GM18520 (cell line): ENCODE measurements around the gene GAS2L1.

Source experiments
- ATAC-seq: cut with Tn5 transposase; IDR thresholded peaks from one replicate; pipeline ENCODE4 v1.9.1; 2021; ENCODE audit not compliant: unreplicated experiment

Gene GAS2L1

DNA sequence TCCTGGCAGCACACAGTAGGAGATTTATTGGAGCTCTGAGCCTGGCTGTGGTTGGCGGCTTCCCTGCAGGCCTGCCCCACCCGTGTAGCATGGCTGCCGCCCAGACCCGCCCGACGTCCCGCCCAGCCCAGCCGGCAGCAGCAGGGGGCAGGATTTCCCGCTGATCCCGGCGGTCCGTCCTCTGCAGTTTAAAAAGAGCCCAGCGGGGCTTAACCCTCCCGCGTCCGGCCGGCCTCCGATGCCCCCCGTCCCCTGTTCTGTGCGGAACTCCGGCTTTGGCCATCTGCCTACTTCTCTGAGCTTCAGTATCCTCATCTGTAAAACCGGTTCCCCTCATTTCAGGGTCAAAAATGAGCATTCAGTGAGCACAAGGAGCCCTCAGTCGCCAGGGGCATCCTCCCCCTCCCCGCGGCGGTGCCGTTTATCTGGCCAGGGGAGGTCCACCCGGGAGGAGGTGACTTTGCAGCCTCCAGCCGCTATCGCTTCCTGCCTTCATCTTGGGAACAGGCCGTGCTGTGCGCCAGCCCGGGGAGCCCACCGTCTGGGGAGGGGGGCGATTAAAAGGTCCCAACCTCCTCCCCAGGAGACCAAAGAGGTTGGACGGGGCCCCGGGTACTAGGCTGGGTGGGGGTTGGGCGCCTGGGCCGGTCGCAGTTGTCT lies at the start of gene GAS2L1:
TSS of gene GAS2L1 (plus strand) at position 476 of the 660 bp plus-strand sequence. CDS start 1,456 bp downstream, outside the sequence.
- no peak for ATAC-seq

DNA sequence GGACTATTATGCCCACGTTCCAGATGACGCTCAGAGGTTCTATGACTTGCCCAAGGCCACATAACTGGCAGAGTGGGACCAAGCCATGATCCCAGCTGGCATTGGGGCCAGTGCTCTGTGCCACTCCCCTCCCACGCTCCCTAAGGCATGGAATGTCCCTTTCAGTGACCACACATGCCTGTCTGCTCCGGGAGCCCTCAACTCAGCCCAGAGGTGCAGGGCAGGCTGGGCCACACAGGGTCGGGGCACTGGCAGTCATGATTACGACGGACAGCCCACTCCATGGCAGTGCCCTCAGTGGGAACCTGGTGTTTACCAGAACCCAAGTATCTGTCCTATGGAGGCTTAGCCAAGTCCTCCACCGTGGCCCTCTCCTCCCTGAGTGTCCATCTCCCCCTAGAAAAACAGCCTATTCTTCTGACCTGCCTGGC lies 48.7 kb upstream of the GAS2L1 start:
- ATAC-seq = no peak

DNA sequence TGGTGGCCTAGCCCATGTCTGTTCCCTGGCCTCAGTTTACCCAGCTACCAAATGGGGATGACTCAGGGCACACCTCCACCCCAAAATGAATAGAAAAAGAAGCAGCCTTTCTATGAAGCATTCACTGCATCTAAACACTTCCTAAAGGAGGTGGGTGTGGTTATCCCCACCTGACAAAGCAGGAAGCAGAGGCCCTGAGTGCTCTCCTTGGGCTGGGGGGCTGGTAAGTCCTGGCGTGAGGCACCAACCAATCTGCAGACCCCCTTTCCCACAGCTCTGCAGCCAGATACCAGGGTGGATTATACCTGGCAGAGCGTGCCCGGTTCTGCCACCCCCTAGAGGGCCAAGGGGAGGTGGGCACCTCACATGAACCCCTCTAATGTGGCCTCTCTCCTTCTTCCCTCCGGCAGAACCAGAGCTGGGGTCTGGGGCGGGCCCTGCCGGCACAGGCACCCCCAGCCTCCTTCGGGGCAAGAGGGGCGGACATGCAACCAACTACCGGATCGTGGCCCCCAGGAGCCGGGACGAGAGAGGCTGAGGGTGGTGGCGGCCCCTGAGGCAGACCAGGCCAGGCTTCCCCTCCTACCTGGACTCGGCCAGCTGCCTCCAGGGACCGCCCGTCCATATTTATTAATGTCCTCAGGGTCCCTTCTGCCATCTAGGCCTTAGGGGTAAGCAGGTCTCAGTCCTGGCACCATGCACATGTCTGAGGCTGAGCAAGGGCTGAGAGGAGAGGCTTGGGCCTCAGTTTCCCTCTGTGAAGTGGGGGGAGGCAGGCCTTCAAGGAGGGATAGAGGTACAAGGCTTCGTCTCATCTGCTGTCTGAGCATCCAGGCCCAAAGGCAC lies 47.8 kb upstream of the GAS2L1 start:
- no peak for ATAC-seq

DNA sequence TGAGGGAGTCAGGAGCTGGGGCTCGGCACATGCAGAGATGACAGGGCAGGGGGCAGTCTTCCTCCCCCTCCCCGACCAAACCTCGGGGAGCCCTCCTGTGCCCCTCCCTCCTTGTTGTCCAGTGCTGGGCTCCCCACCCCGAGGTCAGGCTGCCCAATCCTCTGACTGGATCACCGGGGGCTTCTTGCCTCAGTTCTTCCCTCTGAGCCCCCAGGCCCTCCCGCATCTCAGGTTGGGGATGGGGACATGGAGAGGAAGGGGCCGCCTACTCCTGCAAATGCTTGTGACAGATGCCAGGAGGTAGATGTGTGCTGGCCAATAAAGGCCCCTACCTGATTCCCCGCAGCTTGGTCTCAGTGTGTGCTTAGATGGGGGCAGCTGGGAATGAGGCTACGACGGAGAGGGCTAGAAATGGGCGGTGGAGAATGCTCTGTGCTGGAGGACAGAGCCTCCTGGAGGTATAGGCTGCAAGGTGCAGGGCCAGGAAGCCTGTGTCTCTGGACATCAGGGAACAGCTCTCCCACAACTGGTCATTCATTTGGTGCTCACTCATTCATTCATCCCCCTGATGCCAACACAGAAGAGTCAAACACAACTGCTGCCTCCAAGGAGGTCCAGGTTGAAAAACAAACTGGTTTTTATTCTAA lies 47.1 kb upstream of the GAS2L1 start:
- no peak for ATAC-seq

DNA sequence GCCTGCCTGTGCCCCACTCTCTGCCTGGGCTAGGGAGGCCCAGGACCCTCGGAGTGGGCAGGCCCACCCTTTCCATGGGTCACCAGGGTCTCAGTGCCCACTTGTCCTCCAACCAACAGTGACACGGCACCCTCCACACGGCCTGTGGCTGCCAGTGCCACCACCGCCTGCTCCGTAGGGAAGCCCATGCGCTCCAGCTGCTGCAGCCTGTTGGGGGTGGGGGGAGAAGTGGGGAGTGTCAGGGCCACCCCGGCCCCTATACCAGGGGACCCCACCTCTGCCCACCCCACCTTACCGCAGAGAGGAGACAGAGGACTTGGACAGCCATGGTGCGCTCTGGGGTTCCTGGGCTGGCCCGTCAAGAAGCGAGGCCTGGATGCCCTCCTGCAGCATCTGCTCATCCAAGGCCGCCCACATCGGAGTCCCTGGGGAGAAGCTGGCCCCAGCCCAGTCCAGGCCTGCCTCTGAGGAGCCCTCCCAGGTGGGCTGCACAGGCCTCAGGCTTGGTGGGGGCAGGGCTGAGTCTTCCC lies 46.4 kb upstream of the GAS2L1 start:
- no peak for ATAC-seq

DNA sequence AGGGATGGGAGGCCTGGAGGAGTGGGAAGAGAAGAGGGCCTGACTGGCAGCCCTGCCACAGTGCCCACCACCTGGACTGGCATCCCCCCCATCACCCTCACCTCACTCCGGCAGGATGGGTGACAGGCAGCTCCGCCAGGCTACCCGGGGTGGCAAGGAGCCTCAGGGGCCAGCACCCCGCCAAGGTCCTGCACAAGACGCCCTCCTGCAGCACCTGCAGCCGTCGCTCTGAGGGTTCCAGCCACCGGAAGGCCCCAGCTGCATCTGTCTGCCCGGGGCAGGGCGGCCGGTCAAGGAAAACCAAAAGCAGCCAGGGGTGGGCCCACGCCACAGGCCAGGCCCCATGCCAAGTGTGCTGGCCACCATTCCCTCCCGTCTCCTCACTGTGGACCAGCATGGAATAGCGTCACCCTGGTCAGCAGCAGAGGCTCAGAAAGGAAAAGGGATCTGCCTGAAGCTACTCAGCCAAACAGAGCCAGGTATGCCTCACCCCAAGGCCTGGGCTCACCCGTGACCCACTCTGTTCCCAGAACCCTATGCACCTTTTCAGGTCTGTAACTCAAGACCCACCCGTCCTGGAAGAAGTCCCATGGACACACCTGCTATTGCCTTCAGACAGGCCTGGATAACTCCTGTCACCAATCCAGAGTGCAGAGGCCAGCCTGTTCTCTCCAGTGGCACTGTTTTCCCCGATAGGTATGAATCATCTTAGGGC lies 45.7 kb upstream of the GAS2L1 start:
- ATAC-seq = no peak

DNA sequence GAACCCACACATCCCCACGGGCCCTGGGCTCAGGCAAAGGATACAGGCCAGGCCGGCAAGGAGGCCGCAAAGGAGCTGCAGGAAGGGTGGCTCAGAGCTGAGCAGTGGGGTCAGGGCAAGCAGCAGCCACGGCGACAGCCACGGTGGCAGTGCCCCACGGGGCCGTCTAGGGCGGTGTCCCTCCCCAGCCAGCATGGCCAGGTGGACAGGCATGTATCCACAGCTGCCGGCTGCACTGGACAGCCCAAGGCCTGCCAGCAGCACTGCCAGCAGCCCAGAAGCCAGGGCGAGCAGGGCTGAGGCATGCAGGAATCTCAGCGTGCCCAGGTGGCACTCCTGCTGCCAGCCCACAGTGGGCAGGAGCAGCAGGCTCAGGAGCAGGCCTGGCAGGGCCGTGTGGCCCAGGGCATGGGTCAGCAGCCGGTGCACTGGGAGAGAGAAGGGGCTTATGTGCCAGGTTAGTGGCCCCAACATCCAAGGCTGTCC lies 42.6 kb upstream of the GAS2L1 start:
- ATAC-seq = no peak

DNA sequence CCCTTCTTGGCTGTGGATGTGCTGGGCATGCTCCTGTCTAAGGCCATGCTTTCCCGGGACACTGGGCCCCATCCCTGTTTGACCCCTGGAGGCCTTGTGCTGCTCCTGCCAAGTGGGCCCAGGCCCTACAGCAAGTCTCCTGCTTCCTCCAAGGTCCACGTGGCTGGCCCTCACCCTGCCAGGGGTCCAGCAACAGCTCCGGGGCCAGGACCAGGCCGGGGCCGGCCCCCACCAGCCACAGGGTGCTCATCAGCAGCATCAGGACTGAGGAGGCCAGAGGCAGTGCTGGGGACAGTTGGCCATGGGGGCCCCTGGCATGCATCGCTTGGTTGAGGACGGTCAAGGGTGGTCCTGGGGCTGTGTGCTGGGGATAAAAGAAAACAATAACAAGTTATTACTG lies 41.1 kb upstream of the GAS2L1 start:
- no peak for ATAC-seq

DNA sequence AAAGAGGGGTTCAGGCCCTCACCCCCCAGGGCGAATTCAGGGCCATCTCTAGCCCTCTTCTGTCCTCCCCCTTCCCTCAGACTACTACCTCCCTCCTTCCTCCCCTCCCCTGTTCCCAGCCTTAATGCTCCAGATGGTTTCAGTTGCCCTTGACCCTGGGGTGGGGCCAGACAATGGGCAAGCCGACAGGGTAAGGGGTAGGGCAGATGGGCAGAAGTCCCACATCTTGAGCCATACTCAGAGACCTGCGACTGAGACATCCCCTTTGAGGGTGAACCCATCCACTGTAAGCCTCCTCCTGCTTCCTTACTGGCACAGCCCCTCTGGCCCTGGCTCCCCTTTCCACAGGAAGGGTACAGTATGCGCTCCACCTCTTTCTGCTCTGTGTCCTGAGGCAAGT lies 40.5 kb upstream of the GAS2L1 start:
- no peak for ATAC-seq

DNA sequence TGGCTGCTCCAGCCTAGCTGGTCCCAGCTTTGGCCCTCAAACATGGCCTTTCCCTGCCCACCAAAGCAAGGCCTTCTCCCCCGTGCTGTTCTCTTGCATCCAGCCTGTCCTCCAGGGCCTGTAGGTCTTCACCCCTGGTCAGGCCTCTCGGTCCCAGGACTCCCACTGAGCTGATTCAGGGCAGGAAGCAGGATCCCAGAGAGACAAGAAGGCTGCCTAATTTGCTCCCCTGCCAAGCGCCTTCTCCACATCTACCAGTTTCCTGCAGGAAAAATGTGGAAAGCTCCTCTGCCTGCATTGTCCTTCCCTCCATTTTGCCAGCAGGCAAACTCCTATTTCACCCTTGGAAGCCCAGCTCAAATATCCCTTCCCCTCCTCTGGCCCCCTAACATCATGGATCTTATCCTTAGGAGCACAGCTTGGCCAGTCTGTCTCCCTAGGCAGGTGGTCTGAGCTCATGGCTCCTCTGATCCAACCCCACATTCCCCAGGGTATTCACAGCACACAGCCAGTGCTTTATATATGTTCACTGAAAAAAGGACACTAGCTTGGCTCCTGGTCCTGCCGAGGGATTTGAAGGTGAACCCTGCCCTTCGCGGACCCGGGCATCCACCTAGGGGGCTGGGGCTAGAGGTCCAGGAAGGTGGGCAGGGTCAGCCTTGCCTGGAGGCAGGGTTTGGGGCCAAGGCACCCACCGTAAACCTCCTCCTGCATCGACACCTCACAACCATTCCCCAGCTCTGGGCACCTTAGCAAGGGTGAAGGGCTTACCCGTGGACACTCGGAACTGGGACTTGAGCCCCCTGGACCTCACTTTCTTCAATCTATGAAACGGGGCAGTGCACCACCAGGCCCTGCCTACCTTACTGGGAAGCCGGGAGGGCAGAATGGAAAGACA lies 39.6 kb upstream of the GAS2L1 start:
- no peak for ATAC-seq

DNA sequence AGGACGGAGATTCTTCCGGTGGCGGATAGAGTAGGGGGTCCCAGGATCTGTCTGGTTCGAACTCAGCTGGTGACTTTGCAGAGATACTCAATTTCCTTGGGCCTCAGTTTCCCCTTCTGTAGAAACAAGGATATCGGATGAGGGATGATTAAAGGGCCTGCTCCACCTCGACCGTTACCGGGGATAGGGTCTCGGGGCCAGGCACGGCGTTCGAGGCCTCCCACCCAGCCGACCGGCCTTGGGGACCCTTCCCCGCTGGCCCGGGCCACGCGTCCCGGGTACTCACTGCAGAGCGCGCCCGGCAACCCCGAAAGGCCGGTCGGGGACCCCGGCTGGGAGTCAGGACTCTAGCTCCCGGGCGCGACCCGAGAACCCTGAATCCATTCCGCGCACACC lies 39.0 kb upstream of the GAS2L1 start:
- no peak for ATAC-seq

DNA sequence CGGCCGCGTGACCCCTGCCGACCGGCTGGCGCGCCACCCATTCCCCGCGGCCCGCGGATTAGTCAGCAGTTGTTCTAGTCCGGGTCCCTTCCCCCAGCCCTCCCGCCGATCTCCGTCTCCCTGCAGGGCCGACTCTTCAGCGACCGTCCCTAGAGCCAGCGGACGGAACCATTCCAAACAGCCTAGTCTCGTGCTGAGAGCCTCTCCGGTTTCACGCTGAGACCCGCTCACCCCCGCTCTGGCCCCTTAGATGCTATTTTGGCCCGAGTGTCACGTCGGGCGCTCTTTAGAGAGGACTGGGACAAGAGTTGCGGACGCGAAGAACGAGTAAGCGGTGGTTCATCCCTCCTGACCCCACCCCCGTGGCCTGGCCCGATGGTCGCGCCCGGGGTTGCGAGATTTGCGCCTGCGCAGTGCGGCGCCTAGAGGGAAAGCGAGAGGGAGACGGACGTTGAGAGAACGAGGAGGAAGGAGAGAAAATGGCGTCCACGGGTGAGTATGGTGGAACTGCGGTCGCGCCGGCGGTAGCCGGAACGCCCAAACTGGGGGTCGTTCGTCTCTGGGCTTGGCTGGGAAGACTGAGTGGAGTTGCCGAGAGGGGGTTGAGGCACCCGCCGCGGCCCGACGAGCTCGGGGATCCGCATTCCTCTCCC lies 38.5 kb upstream of the GAS2L1 start, which contains the start of the genes EWSR1 and RHBDD3:
TSS of gene EWSR1 (plus strand) at position 411 of the 653 bp plus-strand sequence. CDS start at position 480, 69 bp downstream.
TSS of gene RHBDD3 (minus strand) at position 124 of the 653 bp plus-strand sequence. CDS start 2,355 bp downstream, outside the sequence.
- peak; percentile 54 for ATAC-seq

DNA sequence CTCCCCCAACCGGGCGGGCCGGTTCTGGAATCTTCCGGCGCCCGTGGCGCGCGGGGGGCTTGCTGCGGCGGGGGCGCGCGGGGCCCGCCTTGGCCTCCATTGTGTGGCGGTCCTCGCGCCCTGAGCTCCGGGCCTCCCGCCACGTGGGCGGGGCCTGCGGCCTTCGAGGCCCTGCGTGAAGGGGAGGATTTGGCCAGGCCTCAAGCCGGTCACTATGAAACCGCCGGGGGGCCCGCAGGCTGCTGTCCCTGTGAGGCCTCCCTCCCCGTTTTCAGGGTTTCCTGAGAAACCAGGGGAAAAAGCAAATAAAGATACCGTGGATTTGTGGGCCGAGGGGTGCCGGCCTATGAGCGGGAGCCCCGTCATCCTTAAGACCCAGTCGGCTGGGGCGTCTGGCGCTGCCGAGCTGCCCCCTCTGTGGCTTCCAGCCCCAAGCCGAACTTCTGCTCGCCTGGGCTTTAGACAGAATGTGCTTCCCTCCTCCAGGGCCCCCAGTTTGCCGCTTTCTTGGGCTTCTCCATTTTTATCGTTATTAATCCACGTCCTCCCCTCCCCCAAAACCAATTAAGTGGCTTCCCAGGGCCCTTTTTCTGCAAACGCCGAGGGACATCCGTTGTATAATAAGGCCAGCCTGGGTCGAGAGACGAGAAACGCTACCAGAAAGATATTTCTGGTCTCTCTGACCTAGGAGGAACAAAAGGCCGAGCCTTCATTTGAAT lies 37.8 kb upstream of the GAS2L1 start:
- ATAC-seq = peak; percentile 19

DNA sequence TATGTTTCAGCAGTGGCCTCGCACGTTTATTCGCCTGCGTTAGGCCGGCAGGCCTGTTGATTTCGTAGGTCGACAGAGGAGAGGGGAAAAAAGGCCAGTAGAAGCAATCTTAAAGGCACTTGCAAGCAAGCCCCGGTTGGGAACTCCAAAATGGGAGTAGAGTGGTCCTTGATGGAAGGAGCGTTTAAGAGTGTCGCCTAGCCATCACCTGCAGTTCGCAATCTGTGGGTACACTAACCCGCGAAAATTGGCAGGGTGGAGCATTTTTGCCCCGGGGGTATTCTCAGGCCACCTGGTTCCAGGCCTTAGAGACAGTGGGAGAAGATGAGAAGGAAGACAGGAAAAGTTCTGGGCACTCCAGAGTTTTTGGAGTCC lies 37.2 kb upstream of the GAS2L1 start:
- no peak for ATAC-seq

DNA sequence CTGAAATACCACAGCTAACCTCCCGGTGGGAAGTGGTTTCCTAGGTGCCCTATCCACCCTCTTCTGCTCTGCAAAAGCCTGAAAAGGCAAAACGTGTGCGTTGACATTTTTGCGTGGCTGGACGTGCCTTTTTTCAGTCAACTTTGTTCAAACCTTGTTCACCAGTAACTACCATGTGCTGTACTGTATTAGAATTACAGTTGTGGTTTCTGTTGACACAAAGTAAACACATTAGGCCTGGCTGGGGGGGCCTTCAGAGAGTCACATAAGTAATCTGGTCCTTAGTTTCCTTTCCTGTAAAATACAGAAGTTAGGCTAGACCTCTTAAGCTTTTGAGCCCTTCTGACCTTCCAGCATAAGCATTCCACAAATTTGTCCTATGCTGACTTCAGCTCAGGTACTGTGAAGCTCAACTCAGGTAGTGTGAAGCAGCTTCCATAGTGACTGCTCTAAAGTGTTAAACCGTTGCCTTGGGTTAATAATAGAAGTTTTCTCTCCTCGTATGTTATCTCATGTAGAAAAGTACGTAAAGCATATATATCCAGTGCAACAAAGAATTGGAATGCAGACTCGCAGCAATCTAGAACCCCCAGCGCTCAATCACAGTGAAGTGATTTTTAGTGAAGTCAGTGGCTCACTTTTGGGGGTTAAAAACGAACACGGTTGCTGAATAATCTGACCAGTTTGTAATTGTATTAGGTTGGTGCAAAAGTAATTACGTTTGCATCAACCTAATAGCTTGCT lies 36.5 kb upstream of the GAS2L1 start:
- ATAC-seq = no peak

DNA sequence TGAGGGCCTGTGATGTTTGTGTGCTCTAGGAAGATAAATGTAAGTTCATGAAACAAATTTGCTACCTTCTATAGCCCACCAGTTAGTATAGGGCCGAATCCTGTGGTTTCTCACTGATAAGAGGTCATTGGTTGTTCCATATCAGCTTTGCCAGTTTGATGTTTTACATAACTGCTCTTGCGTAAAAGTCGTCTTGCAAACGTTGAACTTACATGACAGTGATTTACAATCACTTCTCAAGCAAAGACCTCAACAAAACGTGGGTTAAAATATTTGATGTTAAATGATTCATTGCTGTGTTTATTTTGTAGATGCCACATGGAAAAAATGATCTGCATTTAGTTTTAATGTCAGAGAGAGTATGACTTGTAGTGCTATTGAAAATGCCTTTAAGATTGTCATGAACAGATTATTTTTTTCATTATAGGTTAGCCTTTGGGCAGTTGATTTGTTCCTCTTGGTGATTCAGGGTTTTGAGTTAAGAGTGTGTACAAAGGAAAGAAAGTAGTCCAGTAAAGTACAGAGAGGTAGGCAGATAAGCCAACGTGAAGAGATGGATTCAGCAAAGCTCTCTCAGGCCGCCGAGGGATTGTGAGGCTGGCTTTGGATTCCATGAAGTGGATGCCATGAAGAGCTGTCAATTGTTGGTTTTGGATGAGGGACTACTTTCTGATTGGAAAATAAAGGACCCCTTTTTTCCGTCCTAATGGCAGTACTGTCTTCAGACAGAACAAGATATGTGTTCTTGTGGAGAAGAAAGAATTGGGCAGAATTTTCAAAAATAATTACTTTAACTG lies 35.8 kb upstream of the GAS2L1 start:
- ATAC-seq = no peak

DNA sequence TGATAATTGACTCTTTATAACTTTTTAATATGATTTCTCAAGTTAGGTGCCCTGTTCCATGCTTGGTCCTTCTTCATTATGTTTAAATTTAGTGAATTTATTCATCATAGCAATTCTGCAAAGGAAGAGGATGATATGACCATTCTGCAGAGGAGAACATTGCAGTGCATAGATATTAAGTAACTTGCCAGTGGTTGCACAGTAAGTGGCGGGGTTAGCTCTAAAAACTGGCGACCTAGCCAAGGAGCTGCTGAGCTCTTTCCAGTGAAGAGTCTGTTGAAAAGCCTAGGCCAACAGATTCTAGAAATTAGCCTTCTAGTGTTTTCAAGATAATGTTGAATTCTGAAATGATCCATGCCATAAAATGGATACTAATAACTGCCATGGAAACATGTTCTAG lies 33.8 kb upstream of the GAS2L1 start:
- ATAC-seq = no peak
